Measurements from ENCODE around the gene FRMPD4.

Gene FRMPD4

DNA sequence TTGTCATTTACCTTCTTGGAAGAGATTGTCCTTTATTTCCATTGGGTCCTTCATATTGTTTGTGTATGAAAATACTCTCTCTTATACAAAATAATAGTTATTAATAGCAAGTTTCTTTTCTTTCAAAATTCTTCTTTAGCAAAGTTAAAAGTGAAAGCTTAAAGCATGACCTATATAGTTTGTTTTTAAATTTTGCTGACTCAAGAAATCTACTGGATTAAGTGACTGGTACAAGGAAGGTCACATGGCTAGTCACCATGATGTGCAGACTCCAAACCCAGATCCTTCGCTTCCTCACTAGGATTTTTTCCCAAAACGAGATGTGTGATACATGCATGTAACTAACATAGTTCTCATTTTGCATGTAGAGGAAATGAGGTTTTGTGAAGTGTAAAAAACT lies 322.7 kb downstream of the FRMPD4 start:
- Histone ChIP-seq H4K20me1 (ENCODE audit: insufficient read depth, low read length, poor library complexity, severe bottlenecking) (no peaks in the 10 kb centered on the region), H3K9me2 (replicated peaks; ENCODE audit: low read depth, low read length) (no peaks in the 10 kb centered on the region), H3K4me1 (ENCODE audit: insufficient read depth, low read length, poor library complexity, severe bottlenecking) (no peaks in the 10 kb centered on the region), H3K79me2 (ENCODE audit: insufficient read depth, low read length) (no peaks in the 10 kb centered on the region), H3K27me3 (ENCODE audit: insufficient read depth, low read length, poor library complexity, severe bottlenecking) (no peaks in the 10 kb centered on the region), H3K4me2 (ENCODE audit: low read depth, low read length, poor library complexity, severe bottlenecking) (no peak overlapping the region), H3K36me3 (ENCODE audit: insufficient read depth, low read length) (no peaks in the 10 kb centered on the region), H3F3A (ENCODE audit: low read depth) (no peaks in the 10 kb centered on the region), H3K9me3 (ENCODE audit: insufficient read depth, low read depth, low read length) (no peaks in the 10 kb centered on the region), H3K4me3 (ENCODE audit: low read length, poor library complexity, severe bottlenecking) (no peak overlapping the region), H2AFZ (ENCODE audit: low read length) (no peak overlapping the region), H3K9ac (ENCODE audit: low read depth, low read length, poor library complexity, severe bottlenecking) (no peak overlapping the region)
- TF ChIP-seq CTCF (conservative IDR thresholded peaks at IDR 0.05; ENCODE audit: low read length) (no peak), EZH2phosphoT487 (IDR thresholded peaks at IDR 0.05; ENCODE audit: borderline replicate concordance) (no peak)

DNA sequence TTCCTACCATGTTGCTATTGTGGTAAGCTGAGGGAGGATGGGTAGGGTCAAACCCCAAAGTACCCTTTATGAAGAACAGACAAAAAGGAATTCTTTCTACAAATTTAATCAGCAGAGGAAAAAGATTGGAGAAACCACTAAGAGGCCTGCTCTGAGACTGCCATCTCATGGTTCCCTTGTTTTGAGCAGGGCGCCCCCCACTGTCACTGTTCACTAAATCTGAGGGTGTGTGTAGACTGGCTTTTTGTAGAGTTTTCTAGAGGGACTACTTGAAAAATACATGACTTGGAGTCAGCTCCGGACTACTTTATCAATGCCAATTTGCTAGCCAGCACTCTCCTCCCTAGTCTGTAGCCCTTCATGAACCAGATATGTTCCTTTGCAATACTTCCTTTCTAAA lies 324.8 kb downstream of the FRMPD4 start:
- H3K9me3 ChIP-seq (ENCODE audit: insufficient read depth, low read depth, low read length), result no peaks in the 10 kb centered on the region

GRCh38 chrX:12463873-12464272 lies 325.6 kb downstream of the FRMPD4 start:
- Histone ChIP-seq H3K36me3 (ENCODE audit: insufficient read depth, low read length) (no peaks in the 10 kb centered on the region), H3K4me1 (ENCODE audit: insufficient read depth, low read length, poor library complexity, severe bottlenecking) (no peaks in the 10 kb centered on the region), H3K9ac (ENCODE audit: low read depth, low read length, poor library complexity, severe bottlenecking) (no peak overlapping the region), H3K9me2 (replicated peaks; ENCODE audit: low read depth, low read length) (no peaks in the 10 kb centered on the region), H4K20me1 (ENCODE audit: insufficient read depth, low read length, poor library complexity, severe bottlenecking) (no peaks in the 10 kb centered on the region), H3K4me2 (ENCODE audit: low read depth, low read length, poor library complexity, severe bottlenecking) (no peak overlapping the region), H3K9me3 (ENCODE audit: insufficient read depth, low read depth, low read length) (no peaks in the 10 kb centered on the region), H3F3A (ENCODE audit: low read depth) (no peaks in the 10 kb centered on the region), H3K4me3 (ENCODE audit: low read length, poor library complexity, severe bottlenecking) (no peak overlapping the region), H3K79me2 (ENCODE audit: insufficient read depth, low read length) (no peaks in the 10 kb centered on the region), H3K27me3 (ENCODE audit: insufficient read depth, low read length, poor library complexity, severe bottlenecking) (no peaks in the 10 kb centered on the region), H2AFZ (ENCODE audit: low read length) (no peak overlapping the region)
- no peak for TF ChIP-seq CTCF (conservative IDR thresholded peaks at IDR 0.05; ENCODE audit: low read length)
- no peak for TF ChIP-seq EZH2phosphoT487 (IDR thresholded peaks at IDR 0.05; ENCODE audit: borderline replicate concordance)

More for the DNA sequence above, 324.8 kb downstream of the FRMPD4 start:
- H3F3A ChIP-seq (ENCODE audit: low read depth), result no peaks in the 10 kb centered on the region
- H3K36me3 ChIP-seq (ENCODE audit: insufficient read depth, low read length), result no peaks in the 10 kb centered on the region
- no peaks in the 10 kb centered on the region for H3K4me1 ChIP-seq (ENCODE audit: insufficient read depth, low read length, poor library complexity, severe bottlenecking)
- H3K4me2 ChIP-seq (ENCODE audit: low read depth, low read length, poor library complexity, severe bottlenecking), result no peak overlapping the region
- no peaks in the 10 kb centered on the region for H3K9me2 ChIP-seq (replicated peaks; ENCODE audit: low read depth, low read length)
- H2AFZ ChIP-seq (ENCODE audit: low read length), result no peak overlapping the region
- TF ChIP-seq CTCF (conservative IDR thresholded peaks at IDR 0.05; ENCODE audit: low read length) (no peak), EZH2phosphoT487 (IDR thresholded peaks at IDR 0.05; ENCODE audit: borderline replicate concordance) (no peak)
- H3K9ac ChIP-seq (ENCODE audit: low read depth, low read length, poor library complexity, severe bottlenecking), result no peak overlapping the region
- H3K79me2 ChIP-seq (ENCODE audit: insufficient read depth, low read length), result no peaks in the 10 kb centered on the region
- no peaks in the 10 kb centered on the region for H3K27me3 ChIP-seq (ENCODE audit: insufficient read depth, low read length, poor library complexity, severe bottlenecking)
- H3K4me3 ChIP-seq (ENCODE audit: low read length, poor library complexity, severe bottlenecking), result no peak overlapping the region
- H4K20me1 ChIP-seq (ENCODE audit: insufficient read depth, low read length, poor library complexity, severe bottlenecking), result no peaks in the 10 kb centered on the region
